Fibroblast of the aortic adventitia (primary cell): ENCODE measurements around the gene ST6GAL2. TPM values are rescaled to one million over a fixed set of nuclear protein-coding genes. Genes with fewer than 3 reads are reported as not detected.

Source experiments
- DNase-seq: peaks from one replicate; pipeline ENCODE4 v3.0.0-alpha.2; 2010; ENCODE audit warnings: low read depth
- H3K4me3 ChIP-seq: 2 replicates; pipeline ENCODE4 v1.5.1; 2011; ENCODE audit warnings: low read depth, mild to moderate bottlenecking, control low read depth, low read length, moderate library complexity
- CTCF ChIP-seq: IDR thresholded peaks from 2 replicates; pipeline ENCODE4 v1.5.1; 2011; ENCODE audit warnings: mild to moderate bottlenecking, low read length, control low read depth, inconsistent platforms; ENCODE audit not compliant: insufficient read depth
- total RNA-seq: library from RNA; depleted of rRNA; stranded (reverse); fragments of >200 nt; gene quantifications from 2 replicates; pipeline ENCODE4 v1.2.3, GENCODE V29; 2012; ENCODE audit warnings: low replicate concordance

The ST6GAL2 gene
- total RNA-seq, 1 donor, result 0.09 TPM

GRCh38 chr2:106899786-106900530, 14.0 kb upstream of the ST6GAL2 start:
- DNase-seq, result no peak
- TF ChIP-seq CTCF, result no peak
- H3K4me3 ChIP-seq, result no peak overlapping the region

- no peak for TF ChIP-seq CTCF
- DNase-seq, result no peak
- H3K4me3 ChIP-seq, result no peak overlapping the region
Observed at GRCh38 chr2:106894545-106894944, 8.6 kb upstream of the ST6GAL2 start.

GRCh38 chr2:106892048-106892447, 6.1 kb upstream of the ST6GAL2 start:
- DNase-seq, result no peak
- no peak overlapping the region for H3K4me3 ChIP-seq
- TF ChIP-seq CTCF, result no peak

GRCh38 chr2:106890606-106891005, 4.6 kb upstream of the ST6GAL2 start:
- H3K4me3 ChIP-seq, result no peak overlapping the region
- DNase-seq, result no peak
- TF ChIP-seq CTCF, result no peak

GRCh38 chr2:106886916-106887758, 1.2 kb upstream of the ST6GAL2 start:
- no peak for TF ChIP-seq CTCF
- peak overlapping the region; percentile 47 for H3K4me3 ChIP-seq

GRCh38 chr2:106885329-106885728, 638 bp downstream of the ST6GAL2 start:
- DNase-seq, result no peak
- H3K4me3 ChIP-seq, result no peak overlapping the region
- TF ChIP-seq CTCF, result no peak

More at GRCh38 chr2:106886916-106887758, 1.2 kb upstream of the ST6GAL2 start:
- no peak for DNase-seq
